ENCODE results near the gene PTPRN2.

PTPRN2 gene

DNA sequence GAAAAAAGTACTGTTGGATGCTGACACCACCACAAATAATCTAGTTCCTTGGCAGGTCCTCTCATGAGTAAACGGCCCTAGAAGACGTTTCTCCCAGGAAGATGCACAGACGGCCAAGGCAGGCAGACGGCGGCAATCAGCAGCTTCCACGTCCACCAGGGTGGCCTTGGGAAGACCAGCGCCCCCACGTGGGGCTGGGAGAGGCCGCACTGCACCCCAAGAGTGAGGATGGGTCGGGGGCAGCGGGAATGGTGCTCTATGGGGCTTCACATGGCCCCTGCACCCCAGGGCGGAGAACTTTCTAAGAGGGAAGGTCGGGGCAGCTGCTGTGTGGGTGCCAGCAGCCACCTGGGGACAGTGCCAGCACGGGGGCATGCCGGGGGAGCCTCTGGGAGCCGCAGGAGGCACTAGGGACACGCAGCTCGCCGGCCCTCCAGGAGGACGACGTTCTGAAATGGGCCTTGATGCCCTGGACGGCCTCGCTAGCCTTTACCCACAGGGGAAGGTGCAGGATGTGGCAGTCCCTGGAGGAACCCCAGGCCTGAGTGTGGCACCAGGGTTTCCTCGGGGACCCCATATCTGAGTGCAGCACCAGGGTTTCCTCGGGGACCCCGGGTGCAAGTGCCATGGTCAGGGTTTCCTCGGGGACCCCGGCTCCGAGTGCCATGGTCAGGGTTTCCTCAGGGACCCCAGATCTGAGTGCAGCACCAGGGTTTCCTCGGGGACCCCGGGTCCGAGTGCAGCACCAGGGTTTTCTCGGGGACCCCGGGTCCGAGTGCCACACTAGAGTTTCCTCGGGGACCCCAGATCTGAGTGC lies 710.9 kb downstream of the PTPRN2 start:
- no peak for DNase-seq (ENCODE audit: low spot score)

DNA sequence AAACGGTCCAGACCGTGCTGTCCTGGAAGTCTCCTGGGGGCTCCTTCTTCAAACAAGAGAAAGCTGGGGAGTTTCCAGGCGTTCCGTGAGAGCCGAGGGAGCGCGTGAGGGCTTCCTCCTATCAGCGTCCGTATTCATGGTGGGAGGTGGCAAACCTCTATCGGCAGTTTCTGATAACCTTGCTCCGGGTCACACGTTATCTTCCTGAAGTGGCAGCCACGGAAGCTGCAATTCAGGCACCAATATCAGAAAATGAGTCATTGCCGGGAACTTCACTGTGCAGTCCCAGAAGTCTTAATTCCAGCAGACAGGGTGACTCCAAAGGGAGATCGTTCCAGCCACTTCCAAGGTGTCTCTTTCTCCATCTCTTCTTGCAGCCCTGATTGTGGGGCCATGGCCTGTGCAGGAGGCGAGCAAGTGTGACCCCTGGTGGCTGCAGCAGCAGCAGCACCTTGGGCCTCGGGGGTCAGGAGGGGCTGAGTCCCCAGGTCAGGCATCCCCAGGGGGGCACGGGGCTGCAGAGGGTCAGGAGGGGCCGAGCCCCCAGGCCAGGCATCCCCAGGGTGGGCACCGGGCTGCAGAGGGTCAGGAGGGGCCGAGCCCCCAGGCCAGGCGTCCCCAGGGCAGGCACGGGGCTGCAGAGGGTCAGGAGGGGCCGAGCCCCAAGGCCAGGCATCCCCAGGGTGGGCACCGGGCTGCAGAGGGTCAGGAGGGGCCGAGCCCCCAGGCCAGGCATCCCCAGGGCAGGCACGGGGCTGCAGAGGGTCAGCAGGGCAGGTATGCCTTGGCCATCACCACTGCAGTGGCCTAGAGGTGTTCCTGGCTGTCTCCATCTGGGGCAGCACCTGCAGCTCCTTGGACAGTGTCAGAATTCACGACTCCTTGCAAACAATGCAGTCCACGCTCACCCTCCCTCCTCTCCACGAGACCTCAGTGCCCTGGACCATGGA lies 712.1 kb downstream of the PTPRN2 start:
- no peak for DNase-seq (ENCODE audit: low spot score)

DNA sequence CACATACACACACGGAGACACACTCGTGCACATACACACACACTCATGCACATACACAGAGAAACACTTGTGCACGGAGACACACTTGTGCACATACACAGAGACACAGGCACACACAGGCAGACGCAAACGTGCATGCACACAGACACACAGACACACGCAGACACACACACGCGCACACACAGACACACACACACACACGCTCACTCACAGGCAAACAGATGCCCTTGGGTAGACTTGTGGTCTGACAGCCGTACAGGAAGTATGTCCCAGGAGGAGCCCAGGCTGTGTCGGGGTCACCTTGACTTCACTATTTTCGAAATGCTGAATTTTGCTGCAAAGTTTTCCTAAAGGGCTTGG lies 712.8 kb downstream of the PTPRN2 start:
- no peak for DNase-seq (ENCODE audit: low spot score)

DNA sequence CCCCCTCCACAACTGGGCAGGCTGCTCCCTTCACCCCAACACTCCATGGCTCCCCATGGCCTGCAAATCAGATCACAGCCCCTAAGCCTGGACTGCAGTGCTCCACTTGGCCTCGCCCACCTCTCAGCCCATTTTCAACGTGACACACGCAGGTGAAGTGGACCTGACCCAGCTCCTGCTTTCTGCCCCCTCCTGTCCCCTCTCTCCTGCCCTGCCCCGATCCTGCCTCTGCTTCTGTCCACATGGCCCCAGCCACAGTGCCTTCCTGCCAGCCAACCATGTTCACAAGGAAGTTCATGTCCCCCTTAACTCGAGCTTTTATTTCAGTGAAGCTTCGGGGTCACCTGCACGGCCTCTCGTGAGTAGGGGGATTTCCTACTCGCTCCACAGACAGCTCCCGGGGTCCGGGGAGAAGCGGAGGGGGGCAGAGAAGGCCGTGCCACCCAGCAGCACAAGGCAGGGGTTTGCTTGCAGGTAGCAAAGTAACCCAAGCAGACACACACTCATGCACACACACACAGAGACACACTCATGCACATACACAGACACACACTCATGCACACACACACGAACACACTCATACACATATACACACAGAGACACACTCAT lies 713.3 kb downstream of the PTPRN2 start:
- no peak for DNase-seq (ENCODE audit: low spot score)

DNA sequence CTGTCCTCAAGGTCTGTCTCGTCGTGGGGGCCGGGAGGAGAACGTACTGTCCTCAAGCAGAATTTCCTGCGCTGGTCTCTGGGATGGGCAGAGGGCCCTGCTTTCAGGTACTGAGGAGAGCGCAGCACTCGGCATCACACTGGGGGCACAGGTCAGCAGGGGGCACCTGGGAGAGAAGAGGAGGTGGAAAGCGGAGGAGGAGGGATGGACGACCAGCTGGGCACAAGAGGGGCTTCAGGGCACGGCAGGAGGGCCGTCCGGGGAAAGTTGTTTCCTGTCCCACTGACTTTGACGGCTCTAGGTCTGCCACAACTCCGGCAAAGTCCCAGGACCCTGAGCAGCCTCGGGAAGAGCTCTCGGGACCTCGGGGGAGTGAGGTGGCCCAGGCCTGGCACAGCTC lies 714.0 kb downstream of the PTPRN2 start:
- DNase-seq (ENCODE audit: low spot score), result no peak

DNA sequence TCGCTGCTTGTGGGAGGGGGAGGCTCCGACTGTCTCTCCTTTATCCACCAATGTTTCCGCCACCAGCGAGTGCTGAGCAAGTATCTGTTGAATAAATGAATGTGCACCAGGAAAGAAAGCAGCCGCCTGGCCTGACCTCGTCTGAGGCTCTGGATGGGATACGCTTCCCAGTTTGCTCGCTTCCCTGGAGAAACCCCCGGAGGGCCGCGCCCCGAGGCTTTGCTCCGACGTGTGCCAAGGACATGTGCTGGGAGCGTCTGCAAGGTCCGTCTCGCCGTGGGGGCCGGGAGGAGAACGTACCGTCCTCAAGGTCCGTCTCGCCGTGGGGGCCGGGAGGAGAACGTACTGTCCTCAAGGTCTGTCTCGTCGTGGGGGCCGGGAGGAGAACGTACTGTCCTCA lies 714.4 kb downstream of the PTPRN2 start:
- no peak for DNase-seq (ENCODE audit: low spot score)

DNA sequence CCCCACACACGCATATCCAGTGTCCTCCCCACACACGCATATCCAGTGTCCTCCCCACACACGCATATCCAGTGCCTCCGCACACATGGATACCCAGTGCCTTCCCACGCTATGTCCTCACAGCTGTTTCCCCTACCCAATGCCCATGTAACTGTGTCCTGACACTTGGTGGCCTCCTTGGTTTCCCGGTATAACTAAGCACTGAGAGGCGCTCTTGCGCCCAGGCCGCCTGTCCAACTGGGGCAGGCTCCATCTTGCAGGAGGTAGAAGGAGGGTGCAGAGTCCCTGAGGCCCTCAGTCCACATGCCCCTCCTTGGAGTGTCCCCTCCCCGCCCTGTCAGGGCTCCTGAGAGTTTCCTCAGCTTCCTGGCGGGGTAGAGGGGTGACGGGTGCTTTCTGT lies 715.2 kb downstream of the PTPRN2 start:
- no peak for DNase-seq (ENCODE audit: low spot score)

DNA sequence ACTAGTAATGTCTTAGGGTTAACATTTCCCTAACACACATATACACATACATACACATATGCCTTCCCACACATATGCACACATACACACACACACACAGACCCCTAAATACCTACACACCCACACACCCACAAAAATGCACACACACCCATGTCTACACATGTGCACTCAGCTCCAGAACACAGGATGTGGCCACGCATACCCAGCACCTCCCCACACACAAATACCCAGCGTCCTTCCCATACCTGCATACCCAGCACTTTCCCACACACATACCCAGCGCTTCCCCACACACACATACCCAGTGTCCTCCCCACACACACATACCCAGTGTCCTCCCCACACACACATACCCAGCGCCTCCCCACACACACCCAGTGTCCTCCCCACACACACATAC lies 715.9 kb downstream of the PTPRN2 start:
- DNase-seq (ENCODE audit: low spot score), result no peak

DNA sequence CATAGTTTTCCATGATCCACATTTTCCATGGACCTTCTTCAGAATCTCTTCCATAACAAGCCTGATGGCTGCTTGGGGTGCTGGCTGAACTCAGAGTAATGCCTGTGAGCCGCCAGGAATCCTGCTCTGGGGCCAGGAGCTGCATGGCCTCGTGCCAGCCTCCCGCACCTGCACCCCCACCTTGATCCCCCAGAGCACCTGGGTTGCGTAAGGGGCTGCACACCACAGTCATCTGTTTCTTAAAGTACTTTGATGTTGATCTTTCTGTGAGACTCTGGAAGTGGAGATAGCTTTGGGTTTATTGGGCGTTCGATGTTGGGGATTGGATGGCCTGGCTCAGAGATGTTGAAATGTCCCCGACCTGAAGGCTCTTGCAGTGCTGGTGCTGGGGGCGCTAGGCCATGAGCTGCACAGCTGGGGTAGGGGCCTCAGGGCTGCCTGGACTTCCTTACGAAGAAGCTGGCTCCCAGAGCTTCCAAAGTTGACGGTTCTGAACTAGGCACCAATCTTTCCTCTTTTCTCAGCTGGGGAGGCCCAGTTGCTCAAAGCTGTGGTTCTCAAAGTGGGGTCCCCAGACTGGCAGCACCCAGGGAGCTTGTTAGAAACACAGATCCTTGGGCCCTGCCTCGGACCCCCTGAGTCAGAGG lies 716.9 kb downstream of the PTPRN2 start:
- no peak for DNase-seq (ENCODE audit: low spot score)

DNA sequence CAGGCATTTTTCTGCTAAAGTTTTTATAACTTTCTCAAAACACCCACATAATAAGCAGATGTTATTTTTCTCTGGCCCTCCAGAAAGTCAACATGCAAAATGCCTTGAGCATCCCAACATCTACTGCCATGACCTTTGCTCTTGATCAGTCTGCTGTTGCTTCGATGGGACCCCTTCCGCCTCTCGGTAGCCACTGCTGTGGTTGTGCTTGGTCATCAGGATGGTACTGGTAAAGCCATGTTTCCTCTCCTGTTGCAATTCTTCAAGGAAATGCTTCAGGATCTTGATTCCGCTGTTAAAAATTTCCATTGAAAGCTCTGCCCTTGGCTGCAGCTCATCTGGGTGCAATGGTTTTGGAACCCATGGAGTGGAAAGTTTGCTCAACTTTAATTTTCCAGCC lies 717.8 kb downstream of the PTPRN2 start:
- no peak for DNase-seq (ENCODE audit: low spot score)

DNA sequence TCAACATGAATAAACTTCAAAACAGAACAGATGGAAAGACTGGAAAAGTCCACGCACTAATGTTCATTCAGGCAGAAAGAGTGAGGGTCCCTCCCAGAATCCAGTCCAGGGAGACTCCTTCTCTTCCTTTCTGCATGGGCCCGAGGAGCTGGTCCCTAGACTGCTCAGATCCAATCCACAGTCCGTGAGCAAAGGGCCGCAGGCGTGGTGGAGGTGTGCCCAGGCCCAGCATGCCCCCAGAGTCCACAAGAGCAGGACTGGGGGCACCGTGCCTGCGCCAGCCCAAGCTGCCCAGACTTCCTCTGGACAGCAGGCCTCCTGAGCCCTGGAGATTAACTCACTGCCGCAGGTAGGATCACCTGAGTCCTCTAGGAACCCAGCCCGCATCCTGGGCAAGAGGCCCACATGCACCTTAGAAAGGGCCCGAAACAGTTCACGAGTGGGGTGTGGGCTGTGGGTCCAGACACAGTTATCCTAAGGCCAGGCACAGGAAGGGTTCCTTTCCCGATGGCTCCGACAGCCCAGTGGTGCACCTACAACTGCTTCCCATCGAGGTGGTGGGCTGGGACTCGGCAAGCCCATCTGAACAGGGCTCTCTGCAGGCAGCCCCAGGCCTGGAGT lies 719.8 kb downstream of the PTPRN2 start:
- no peak for DNase-seq (ENCODE audit: low spot score)

DNA sequence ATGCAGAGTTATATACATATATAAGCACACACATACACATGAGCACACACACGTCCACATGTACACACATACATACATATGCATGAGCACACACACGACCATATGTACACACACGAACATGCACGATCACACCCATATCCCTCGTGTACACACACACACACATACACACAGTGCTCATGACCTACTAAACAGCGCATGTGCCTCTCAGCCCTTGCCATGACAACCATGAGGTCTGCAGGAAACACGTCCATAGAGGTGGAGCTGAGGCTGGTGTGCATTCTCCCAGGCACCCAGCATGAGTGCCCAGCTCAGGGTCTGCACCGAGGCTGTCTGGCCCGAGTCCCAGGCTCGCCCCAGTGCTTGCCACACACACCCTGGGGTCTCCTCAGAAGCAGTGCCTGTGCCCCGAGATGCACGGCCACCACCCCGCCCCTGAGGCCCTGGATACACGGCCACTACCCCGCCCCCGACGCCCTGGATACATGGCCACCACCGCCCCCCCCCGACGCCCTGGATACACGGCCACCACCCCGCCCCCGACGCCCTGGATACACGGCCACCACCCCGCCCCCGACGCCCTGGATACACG lies 721.2 kb downstream of the PTPRN2 start:
- no peak for DNase-seq (ENCODE audit: low spot score)

DNA sequence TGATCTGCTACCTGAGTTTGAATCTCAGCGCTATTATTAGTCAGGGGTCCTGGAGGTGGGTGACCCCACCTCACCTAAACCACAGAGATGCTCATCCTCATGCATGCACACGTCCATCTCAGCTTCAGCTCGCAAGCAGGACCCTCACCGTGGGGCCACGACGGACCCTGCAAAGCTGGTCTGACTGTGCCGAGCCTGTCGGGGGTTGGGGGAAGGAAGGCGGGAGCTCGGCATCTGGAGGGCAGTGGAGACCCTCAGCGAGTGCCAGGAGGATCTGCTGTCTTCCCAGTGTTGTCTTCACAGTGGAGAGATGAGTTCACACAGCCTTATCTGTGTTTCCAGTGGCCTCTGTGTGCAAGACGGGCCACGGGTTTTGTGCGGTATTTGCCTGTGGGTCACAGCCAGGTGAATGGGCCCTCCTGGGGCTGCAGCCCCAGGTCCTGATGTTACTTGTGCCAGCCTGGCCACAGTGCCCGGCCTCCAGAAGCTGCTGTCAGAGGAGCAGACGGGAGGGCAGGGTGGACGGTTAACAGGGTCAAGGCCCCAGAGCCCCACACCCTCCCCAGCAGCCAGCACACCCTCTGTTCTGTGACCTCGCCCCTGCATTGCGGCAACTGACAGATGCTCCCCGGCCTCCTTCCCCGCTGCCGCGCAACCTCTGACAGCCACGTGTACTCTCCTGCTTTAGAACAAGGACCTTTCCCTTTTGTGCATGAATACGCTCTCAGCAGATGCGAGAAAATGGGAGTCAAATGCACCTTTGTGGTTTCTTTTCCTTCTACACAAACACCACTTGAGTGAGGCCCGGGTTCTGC lies 722.1 kb downstream of the PTPRN2 start:
- no peak for DNase-seq (ENCODE audit: low spot score)

DNA sequence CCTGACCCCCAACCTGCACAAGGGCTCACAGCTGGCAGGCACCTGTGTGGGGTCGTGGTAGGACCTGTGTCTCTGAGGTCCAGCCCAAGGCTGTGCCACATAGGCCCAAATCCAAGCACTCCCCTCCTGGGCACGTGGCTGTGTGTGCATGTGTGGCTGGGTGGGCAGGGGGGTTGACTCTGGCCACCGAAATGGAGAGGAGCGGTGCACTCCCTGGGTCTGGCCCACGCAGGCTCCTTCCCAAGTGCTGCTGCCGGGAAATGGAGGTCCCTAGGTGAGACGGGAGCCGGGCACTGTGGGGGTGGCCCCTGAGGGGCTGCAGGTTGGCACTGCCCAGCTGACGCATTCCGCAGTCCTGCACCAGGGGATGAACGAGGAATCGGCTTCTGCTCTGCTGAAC lies 722.7 kb downstream of the PTPRN2 start:
- no peak for DNase-seq (ENCODE audit: low spot score)

DNA sequence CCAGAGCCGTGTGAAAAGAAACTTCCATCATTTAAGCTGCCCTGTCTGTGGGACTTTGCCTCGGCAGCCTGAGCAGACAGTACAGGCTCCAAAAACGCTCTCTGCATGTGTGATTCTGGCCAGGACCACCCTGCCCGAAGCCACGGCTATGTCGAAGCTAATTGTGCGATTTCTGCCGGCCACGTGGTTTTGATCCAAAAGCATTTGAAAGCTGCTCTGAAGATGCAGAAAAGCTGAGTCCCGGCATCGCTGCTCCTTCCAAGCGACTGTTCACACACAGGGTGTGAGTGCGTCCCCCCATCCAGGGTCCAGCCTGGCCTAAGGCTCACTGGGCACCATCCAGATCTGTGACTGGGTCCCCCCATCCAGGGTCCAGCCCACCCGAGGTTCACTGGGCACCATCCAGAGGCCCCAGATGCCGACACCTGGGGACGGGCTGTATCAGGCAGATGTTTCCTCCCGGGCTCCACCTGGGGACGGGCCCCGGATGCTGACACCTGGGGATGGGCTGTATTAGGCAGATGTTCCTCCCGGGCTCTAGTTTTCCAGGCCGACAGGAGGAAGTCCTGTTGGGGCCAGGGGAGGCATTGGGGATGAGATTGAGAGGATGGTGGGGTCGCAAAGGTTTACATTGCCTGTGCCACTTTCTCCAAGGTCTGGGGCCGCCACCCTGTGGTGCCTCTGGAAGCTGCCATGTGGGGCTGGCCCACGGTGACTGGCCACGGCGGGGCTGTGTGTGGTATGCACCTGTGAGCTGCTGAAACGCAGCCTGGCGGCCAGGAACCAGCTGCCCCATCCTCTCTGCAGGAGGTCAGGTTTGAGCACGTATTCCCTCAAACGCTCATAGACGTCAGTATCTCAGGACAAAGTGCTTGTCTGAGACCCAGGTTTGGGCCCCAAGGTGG lies 723.5 kb downstream of the PTPRN2 start:
- DNase-seq (ENCODE audit: low spot score), result no peak

DNA sequence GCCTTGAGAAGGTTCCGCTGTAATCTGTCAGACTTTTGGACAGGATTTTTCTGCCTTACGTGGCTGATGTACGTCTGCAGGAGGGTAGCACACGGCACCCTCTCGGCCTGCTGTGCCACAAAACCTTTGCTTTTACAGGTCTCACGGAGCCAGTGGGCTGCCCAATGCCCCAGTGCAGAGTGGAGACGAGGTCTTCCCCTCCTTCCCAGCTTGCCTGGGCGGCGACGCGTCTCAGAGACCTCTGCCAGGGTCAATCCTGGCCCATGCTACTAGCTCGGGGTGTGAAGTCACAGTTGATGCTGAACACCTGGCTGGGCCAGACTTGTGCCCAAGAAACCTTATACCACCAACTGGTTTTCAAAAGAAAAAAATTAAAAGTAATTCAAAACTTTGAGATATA lies 724.4 kb downstream of the PTPRN2 start:
- DNase-seq (ENCODE audit: low spot score), result no peak

DNA sequence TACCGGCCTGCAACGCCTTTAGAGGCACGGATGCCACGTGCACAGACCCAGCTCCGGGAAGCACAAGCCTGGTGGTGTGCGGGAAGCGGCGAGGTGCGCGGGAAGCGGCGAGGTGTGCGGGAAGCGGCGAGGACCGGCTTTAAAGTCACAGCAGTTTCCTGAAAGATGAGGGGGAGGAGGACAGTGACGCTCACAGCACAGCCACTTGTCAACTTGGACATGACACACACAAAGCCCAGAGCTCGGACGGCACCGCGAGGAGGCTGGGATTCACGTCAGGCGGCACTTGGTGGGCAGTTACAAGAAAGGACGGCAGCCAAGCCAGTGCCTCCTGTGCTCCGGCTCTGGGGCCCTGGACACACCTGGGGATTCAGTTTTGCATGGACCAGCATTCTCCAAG lies 724.9 kb downstream of the PTPRN2 start:
- no peak for DNase-seq (ENCODE audit: low spot score)

DNA sequence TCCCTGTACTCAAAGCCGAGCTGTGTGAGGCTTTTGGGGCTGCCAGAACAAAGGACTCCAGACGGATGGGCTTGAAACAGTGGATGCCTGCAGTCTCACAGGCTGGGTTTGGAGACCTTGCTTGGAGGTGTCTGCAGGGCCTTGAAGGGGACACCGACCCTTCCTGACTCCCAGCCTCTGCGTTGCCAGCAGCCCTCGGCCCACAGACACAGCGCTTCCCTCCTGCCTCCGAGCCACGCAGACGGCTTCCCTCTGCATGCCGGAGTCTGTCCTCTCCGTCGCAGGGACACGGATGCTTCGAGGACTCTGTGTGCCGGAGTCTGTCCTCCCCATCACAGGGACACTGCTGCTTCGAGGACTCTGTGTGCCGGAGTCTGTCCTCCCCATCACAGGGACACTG lies 726.1 kb downstream of the PTPRN2 start:
- no peak for DNase-seq (ENCODE audit: low spot score)

DNA sequence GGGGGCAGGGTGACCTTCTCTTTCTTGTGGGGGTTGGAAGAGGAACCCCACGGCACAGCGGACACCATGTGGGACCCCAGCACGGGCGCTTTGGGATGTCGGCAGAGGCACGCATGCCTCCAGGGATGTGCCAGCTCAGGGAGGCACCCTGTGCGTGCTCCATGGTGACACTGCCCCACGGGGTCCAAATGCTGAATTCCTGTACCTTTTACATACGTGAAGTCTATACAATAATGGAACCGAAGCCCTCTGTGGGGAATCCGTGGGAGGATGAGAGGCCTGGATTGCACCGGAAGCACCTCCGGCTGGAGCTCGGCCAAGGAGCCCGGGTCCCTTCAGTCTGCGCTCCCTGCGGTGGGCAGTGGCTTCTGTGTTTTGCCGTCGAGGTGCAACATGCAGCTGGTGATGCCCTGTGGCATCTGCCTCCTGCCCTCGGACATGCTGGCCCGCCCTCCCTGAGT lies 726.6 kb downstream of the PTPRN2 start:
- no peak for DNase-seq (ENCODE audit: low spot score)
